Suprapubic skin (tissue), 4 donors: Measurements from ENCODE around the gene CSF1R. TPM values are rescaled to one million over a fixed set of nuclear protein-coding genes. Genes with fewer than 3 reads are reported as not detected.
"Not testable (repeated sequence)": the region's sequence is repeated elsewhere in the genome, so short reads cannot be mapped to it uniquely, and the experiment has no call there.

Experiments used
- DNase-seq, 2 donors: peaks; one replicate each; pipeline ENCODE4 v3.0.0-alpha.2; 2019; ENCODE audit warnings: low spot score in 2 of 2
- H3K27ac ChIP-seq: fragments of 200-600 bp; sonication (generic); one replicate; pipeline ENCODE4 v1.5.1; 2019
- H3K27me3 ChIP-seq: fragments of 200-600 bp; sonication (generic); one replicate; pipeline ENCODE4 v1.5.1; 2019
- H3K36me3 ChIP-seq: fragments of 200-600 bp; sonication (generic); one replicate; pipeline ENCODE4 v1.5.1; 2019
- H3K4me1 ChIP-seq: fragments of 200-600 bp; sonication (generic); one replicate; pipeline ENCODE4 v1.5.1; 2019
- H3K4me3 ChIP-seq: fragments of 200-600 bp; sonication (generic); one replicate; pipeline ENCODE4 v1.5.1; 2019; ENCODE audit warnings: mild to moderate bottlenecking
- H3K9me3 ChIP-seq: fragments of 200-600 bp; sonication (generic); one replicate; pipeline ENCODE4 v1.5.1; 2019
- CTCF ChIP-seq, 2 donors: fragments of 200-600 bp in 1 of 2; fragments of 450-650 bp in 1 of 2; sonication (generic) in 1 of 2; IDR thresholded peaks; one replicate each; pipeline ENCODE4 v1.5.1; 2016 to 2019; ENCODE audit warnings: antibody characterized with exemption in 2 of 2, mild to moderate bottlenecking in 1 of 2, moderate library complexity in 1 of 2
- EP300 ChIP-seq: sonication (generic); formaldehyde crosslinking; IDR thresholded peaks from one replicate; pipeline ENCODE4 v1.6.1; 2017; ENCODE audit warnings: antibody characterized with exemption
- POLR2A ChIP-seq, 2 donors: fragments of 450-650 bp; IDR thresholded peaks; one replicate each; pipeline ENCODE4 v1.6.1; 2017; ENCODE audit warnings: antibody characterized with exemption in 2 of 2, mild to moderate bottlenecking in 2 of 2, moderate library complexity in 2 of 2
- POLR2AphosphoS5 ChIP-seq, 3 donors: sonication (generic); formaldehyde crosslinking; IDR thresholded peaks; one replicate each; pipeline ENCODE4 v1.6.1; 2017; ENCODE audit warnings: antibody characterized with exemption in 3 of 3
- WGBS: methylation state at CpG from one replicate; pipeline ENCODE4 v1.1.5; 2018; 5-methylcytosine and 5-hydroxymethylcytosine counted together
- total RNA-seq, 4 donors: library from RNA; depleted of rRNA; stranded (reverse); fragments of >200 nt; gene quantifications; one replicate each; pipeline ENCODE4 v1.1.0, GENCODE V29; 2016

CSF1R gene
- total RNA-seq, 4 donors from 2014 or later = 9.9 to 39.7 (median 19.7) TPM

- Histone ChIP-seq H3K4me3 (no peak overlapping the region), H3K36me3 (peaks cover 96% of the 10 kb centered on the region), H3K27ac (no peak overlapping the region), H3K9me3 (no peaks in the 10 kb centered on the region), H3K4me1 (peaks cover 4% of the 10 kb centered on the region), H3K27me3 (no peaks in the 10 kb centered on the region)
- 76% methylated on average over 2 of the region's 2 CpGs for WGBS
- DNase-seq = no peak
- no peak for TF ChIP-seq POLR2A (IDR thresholded peaks at IDR 0.05)
- no peak for TF ChIP-seq POLR2AphosphoS5 (IDR thresholded peaks at IDR 0.05)
- no peak for TF ChIP-seq CTCF (IDR thresholded peaks at IDR 0.05)
- no peak for TF ChIP-seq EP300
These were observed 47.8 kb downstream of the CSF1R start for GRCh38 chr5:150038547-150038946.

GRCh38 chr5:150036513-150036912 lies 49.8 kb downstream of the CSF1R start:
- Histone ChIP-seq H3K27ac (no peak overlapping the region), H3K9me3 (no peaks in the 10 kb centered on the region), H3K4me3 (no peak overlapping the region), H3K27me3 (no peaks in the 10 kb centered on the region), H3K36me3 (peaks cover 96% of the 10 kb centered on the region), H3K4me1 (no peaks in the 10 kb centered on the region)
- no peak for DNase-seq
- TF ChIP-seq EP300 (no peak), POLR2AphosphoS5 (IDR thresholded peaks at IDR 0.05) (no peak), CTCF (IDR thresholded peaks at IDR 0.05) (no peak), POLR2A (IDR thresholded peaks at IDR 0.05) (no peak)
- WGBS = 58% methylated on average over 8 of the region's 9 CpGs

- Histone ChIP-seq H3K4me1 (no peaks in the 10 kb centered on the region), H3K4me3 (no peak overlapping the region), H3K36me3 (peaks cover 96% of the 10 kb centered on the region), H3K9me3 (no peaks in the 10 kb centered on the region), H3K27me3 (no peaks in the 10 kb centered on the region), H3K27ac (no peak overlapping the region)
- no peak for DNase-seq
- WGBS = 84% methylated on average over 7 of the region's 7 CpGs
- TF ChIP-seq POLR2A (IDR thresholded peaks at IDR 0.05) = no peak
- TF ChIP-seq POLR2AphosphoS5 (IDR thresholded peaks at IDR 0.05) = no peak
These were observed 51.0 kb downstream of the CSF1R start for GRCh38 chr5:150035139-150035895.

GRCh38 chr5:150034662-150035061 lies 51.7 kb downstream of the CSF1R start:
- 80% methylated on average over 4 of the region's 4 CpGs for WGBS
- TF ChIP-seq POLR2AphosphoS5 (IDR thresholded peaks at IDR 0.05) = no peak
- no peak for TF ChIP-seq EP300
- no peak for TF ChIP-seq POLR2A (IDR thresholded peaks at IDR 0.05)
- TF ChIP-seq CTCF (IDR thresholded peaks at IDR 0.05) = no peak
- no peak overlapping the region for H3K27ac ChIP-seq
- H3K9me3 ChIP-seq = no peaks in the 10 kb centered on the region
- H3K27me3 ChIP-seq = no peaks in the 10 kb centered on the region
- no peaks in the 10 kb centered on the region for H3K4me1 ChIP-seq
- DNase-seq = no peak
- no peak overlapping the region for H3K4me3 ChIP-seq
- H3K36me3 ChIP-seq = peaks cover 98% of the 10 kb centered on the region

- Histone ChIP-seq H3K4me3 (no peak overlapping the region), H3K27me3 (no peaks in the 10 kb centered on the region), H3K36me3 (peaks cover 92% of the 10 kb centered on the region), H3K27ac (no peak overlapping the region), H3K9me3 (no peaks in the 10 kb centered on the region), H3K4me1 (no peaks in the 10 kb centered on the region)
- DNase-seq = no peak
- WGBS = 96% methylated on average over 4 of the region's 4 CpGs
- TF ChIP-seq EP300 (no peak), POLR2AphosphoS5 (IDR thresholded peaks at IDR 0.05) (no peak), POLR2A (IDR thresholded peaks at IDR 0.05) (no peak), CTCF (IDR thresholded peaks at IDR 0.05) (no peak)
These were observed 53.0 kb downstream of the CSF1R start for GRCh38 chr5:150033334-150033733.

- peaks cover 87% of the 10 kb centered on the region for H3K36me3 ChIP-seq
- H3K27ac ChIP-seq, H3K4me1 ChIP-seq, H3K9me3 ChIP-seq, H3K4me3 ChIP-seq, H3K27me3 ChIP-seq, DNase-seq: not testable (repeated sequence)
- WGBS = 67% methylated on average over 1 of the region's 1 CpG
These were observed 58.3 kb downstream of the CSF1R start for GRCh38 chr5:150028047-150028446.
